Stimulated activated CD4-positive, alpha-beta T cell treated with anti-CD3 and anti-CD28 coated beads, Interleukin-1b, Interleukin-23, amount 100 ng/mL, for 24 hours (primary cell): Measurements from ENCODE around the gene SRP19.
"Not testable (repeated sequence)": the region's sequence is repeated elsewhere in the genome, so short reads cannot be mapped to it uniquely, and the experiment has no call there.

ENCODE experiments used
- DNase-seq, 4 experiments: peaks; one replicate each; pipeline ENCODE4 v3.0.0-alpha.2; 2020; ENCODE audit warnings: low read depth in 4 of 4, low spot score in 1 of 4

The SRP19 gene

GRCh38 chr5:112869948-112870347 lies 8.9 kb downstream of the SRP19 start:
- DNase-seq = no peak

- no peak for DNase-seq
Measured at GRCh38 chr5:112870966-112871365, 9.9 kb downstream of the SRP19 start.

- no peak for DNase-seq
Measured at GRCh38 chr5:112876362-112876761, 15.3 kb downstream of the SRP19 start.

- DNase-seq = no peak
Measured at GRCh38 chr5:112878101-112878500, 17.0 kb downstream of the SRP19 start.

- peak in 1 of 4 experiments; percentile 33 for DNase-seq
Measured at GRCh38 chr5:112878760-112879159, 17.7 kb downstream of the SRP19 start.

GRCh38 chr5:112880219-112880964 lies 19.3 kb downstream of the SRP19 start:
- DNase-seq = no peak

GRCh38 chr5:112883192-112883591 lies 22.1 kb downstream of the SRP19 start:
- DNase-seq = no peak

GRCh38 chr5:112885001-112885400 lies 23.9 kb downstream of the SRP19 start:
- no peak for DNase-seq

GRCh38 chr5:112886975-112887374 lies 25.9 kb downstream of the SRP19 start:
- no peak for DNase-seq

- not testable (repeated sequence) for DNase-seq
Measured at GRCh38 chr5:112892066-112892465, 31.0 kb downstream of the SRP19 start.

- no peak for DNase-seq
Measured at GRCh38 chr5:112892776-112893175, 31.7 kb downstream of the SRP19 start.

- no peak for DNase-seq
Measured at GRCh38 chr5:112895682-112896081, 34.6 kb downstream of the SRP19 start.

- DNase-seq = no peak
Measured at GRCh38 chr5:112902561-112902960, 41.5 kb downstream of the SRP19 start.

GRCh38 chr5:112904996-112905395 lies 43.9 kb downstream of the SRP19 start:
- DNase-seq = not testable (repeated sequence)

GRCh38 chr5:112906637-112907036 lies 45.5 kb downstream of the SRP19 start:
- no peak for DNase-seq

GRCh38 chr5:112907166-112907631 lies 46.1 kb downstream of the SRP19 start:
- DNase-seq = no peak

GRCh38 chr5:112908854-112909253 lies 47.8 kb downstream of the SRP19 start:
- no peak for DNase-seq

- no peak for DNase-seq
Measured at GRCh38 chr5:112910529-112910928, 49.4 kb downstream of the SRP19 start.

GRCh38 chr5:112914584-112914983 lies 53.5 kb downstream of the SRP19 start:
- no peak for DNase-seq

GRCh38 chr5:112915831-112916230 lies 54.7 kb downstream of the SRP19 start:
- DNase-seq = no peak

GRCh38 chr5:112917453-112917995 lies 56.4 kb downstream of the SRP19 start:
- no peak for DNase-seq

- no peak for DNase-seq
Measured at GRCh38 chr5:112918136-112918535, 57.0 kb downstream of the SRP19 start.

GRCh38 chr5:112918679-112919078 lies 57.6 kb downstream of the SRP19 start:
- no peak for DNase-seq
